Measurements from ENCODE around the gene DARS2.

DNA sequence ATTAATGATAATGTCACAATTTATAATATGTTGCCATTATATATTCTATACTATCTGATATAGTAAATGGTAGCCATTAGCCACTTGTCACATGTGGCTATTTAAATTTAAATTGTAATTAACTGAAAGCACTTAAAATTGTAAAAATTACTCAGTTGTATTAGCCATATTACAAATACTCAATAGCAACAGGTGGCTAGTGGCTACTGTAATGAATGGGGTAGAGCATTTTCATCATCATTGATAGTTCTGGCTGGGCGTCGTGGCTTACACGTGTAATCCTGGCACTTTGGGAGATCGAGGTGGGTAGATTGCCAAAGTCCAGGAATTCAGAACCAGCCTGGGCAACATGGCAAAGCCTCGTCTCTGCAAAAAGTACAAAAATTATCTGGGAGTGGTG is 60.2 kb downstream of the DARS2 start:
- TF ChIP-seq, protein P1, sequence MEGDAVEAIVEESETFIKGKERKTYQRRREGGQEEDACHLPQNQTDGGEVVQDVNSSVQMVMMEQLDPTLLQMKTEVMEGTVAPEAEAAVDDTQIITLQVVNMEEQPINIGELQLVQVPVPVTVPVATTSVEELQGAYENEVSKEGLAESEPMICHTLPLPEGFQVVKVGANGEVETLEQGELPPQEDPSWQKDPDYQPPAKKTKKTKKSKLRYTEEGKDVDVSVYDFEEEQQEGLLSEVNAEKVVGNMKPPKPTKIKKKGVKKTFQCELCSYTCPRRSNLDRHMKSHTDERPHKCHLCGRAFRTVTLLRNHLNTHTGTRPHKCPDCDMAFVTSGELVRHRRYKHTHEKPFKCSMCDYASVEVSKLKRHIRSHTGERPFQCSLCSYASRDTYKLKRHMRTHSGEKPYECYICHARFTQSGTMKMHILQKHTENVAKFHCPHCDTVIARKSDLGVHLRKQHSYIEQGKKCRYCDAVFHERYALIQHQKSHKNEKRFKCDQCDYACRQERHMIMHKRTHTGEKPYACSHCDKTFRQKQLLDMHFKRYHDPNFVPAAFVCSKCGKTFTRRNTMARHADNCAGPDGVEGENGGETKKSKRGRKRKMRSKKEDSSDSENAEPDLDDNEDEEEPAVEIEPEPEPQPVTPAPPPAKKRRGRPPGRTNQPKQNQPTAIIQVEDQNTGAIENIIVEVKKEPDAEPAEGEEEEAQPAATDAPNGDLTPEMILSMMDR (IDR thresholded peaks at IDR 0.05), result no peak
- no peak for TF ChIP-seq POLR2A (IDR thresholded peaks at IDR 0.05)
